Adrenal gland (tissue), 12 donors: ENCODE results near the gene SSC4D. TPM values are rescaled to one million over a fixed set of nuclear protein-coding genes. Genes with fewer than 3 reads are reported as not detected.
A peak's percentile ranks its signal among the peaks of the same experiment; 100 is the strongest.
"Not testable (repeated sequence)": the region's sequence is repeated elsewhere in the genome, so short reads cannot be mapped to it uniquely, and the experiment has no call there.

Source experiments
- DNase-seq, 7 donors: peaks; one replicate each; pipeline ENCODE4 v3.0.0-alpha.2; 2019 to 2020
- H3K27ac ChIP-seq, 5 donors: fragments of 200-600 bp; sonication (generic) in 4 of 5; 1 replicate in 3 of 5; 2 replicates in 2 of 5; pipeline versions ENCODE4 v1.5.1 to v1.8.0; 2016 to 2020; ENCODE audit warnings: mild to moderate bottlenecking in 1 of 5
- H3K27me3 ChIP-seq: fragments of 200-600 bp; 2 replicates; pipeline ENCODE4 v1.8.0; 2021
- H3K36me3 ChIP-seq, 2 donors: fragments of 200-600 bp; replicated peaks in 1 of 2; 1 replicate in 1 of 2; 2 replicates in 1 of 2; pipeline versions ENCODE4 v1.5.1 to v1.8.0; 2018 to 2022
- H3K4me1 ChIP-seq, 2 donors: fragments of 200-600 bp; replicated peaks in 1 of 2; 1 replicate in 1 of 2; 2 replicates in 1 of 2; pipeline versions ENCODE4 v1.5.1 to v1.8.0; 2018 to 2021
- H3K4me3 ChIP-seq, 4 donors: fragments of 200-600 bp; sonication (generic) in 3 of 4; one replicate each; pipeline ENCODE4 v1.5.1; 2016 to 2018
- H3K9me3 ChIP-seq, 3 donors: fragments of 200-600 bp; sonication (generic) in 1 of 3; replicated peaks in 1 of 3; 1 replicate in 2 of 3; 2 replicates in 1 of 3; pipeline versions ENCODE4 v1.5.1 to v1.8.0; 2016 to 2021
- CTCF ChIP-seq, 6 experiments: fragments of 450-650 bp in 4 of 6; fragments of 200-600 bp in 2 of 6; sonication (generic) in 1 of 6; IDR thresholded peaks; 1 replicate in 5 of 6; 2 replicates in 1 of 6; pipeline versions ENCODE4 v1.5.1 to v1.8.0; 2016 to 2021; ENCODE audit warnings: antibody characterized with exemption in 6 of 6, mild to moderate bottlenecking in 2 of 6, moderate library complexity in 1 of 6
- POLR2A ChIP-seq, 2 donors: fragments of 450-650 bp; IDR thresholded peaks; one replicate each; pipeline ENCODE4 v1.6.1; 2017; ENCODE audit warnings: antibody characterized with exemption in 2 of 2, mild to moderate bottlenecking in 2 of 2, moderate library complexity in 1 of 2
- WGBS, 4 donors: extraction: QIAGEN DNeasy Blood & Tissue Kit in 2 of 4; methylation state at CpG; one replicate each; pipeline versions ENCODE4 v1.1.5 to v1.1.7; 2013 to 2017; 5-methylcytosine and 5-hydroxymethylcytosine counted together
- intact Hi-C, 2 donors: fragments of 100-400 bp; cut with DNase I; formaldehyde crosslinking; loops; one replicate each; pipeline versions ENCODE4 v1.14.1 to v1.15.0; 2022 to 2023
- polyA plus RNA-seq, 3 donors: library from polyadenylated mRNA; stranded (reverse); fragments of 200-250 nt in 2 of 3; fragments of 350-450 nt in 1 of 3; fragmentation: Illumina TruSeq in 1 of 3; extraction: RNeasy Lipid Tissue Mini Kit (QIAGEN cat#74804) in 1 of 3; gene quantifications; one replicate each; pipeline ENCODE4 v1.2.3, GENCODE V29; 2013 to 2014
- total RNA-seq, 9 donors: library from RNA; depleted of rRNA in 4 of 9; stranded (reverse); fragments of >200 nt in 4 of 9; fragments of 120-200 nt in 1 of 9; fragmentation: NEBNext Ultra II Directional in 1 of 9; extraction: Animal tissue kit (Norgen Biotek cat#: 25700) in 1 of 9; gene quantifications; one replicate each; pipeline versions ENCODE4 v1.1.0 to v1.2.4, GENCODE V29; 2013 to 2023
- donor health status: healthy with polysubstance abuse.
- donor health status: Bipolar disorder and iron deficiency.
- donor health status: DM: yes; HTN: yes; CAD: no.
- donor health status: DM: no; HTN: no; CAD: no.
- donor health status: DM: no; HTN: no; CAD: no.
- donor health status: DM: yes; HTN: yes; CAD: no.

SSC4D gene
- total and polyA plus RNA-seq, 12 donors = 0.60 to 10.7 (median 2.0) TPM

GRCh38 chr7:76369018-76369417, 40.5 kb downstream of the SSC4D start:
- Histone ChIP-seq H3K4me3 (no peak overlapping the region), H3K9me3 (no peaks in the 10 kb centered on the region), H3K4me1 (peaks cover 17 to 29% of the 10 kb centered on the region in 2 donors), H3K27ac (no peak overlapping the region), H3K27me3 (no peaks in the 10 kb centered on the region), H3K36me3 (no peaks in the 10 kb centered on the region)
- TF ChIP-seq POLR2A (IDR thresholded peaks at IDR 0.05) (no peak), CTCF (IDR thresholded peaks at IDR 0.05) (no peak)
- intact Hi-C loops = no loop called here
- DNase-seq = no peak
- WGBS, 4 donors = 76 to 87% (median 79%) methylated on average over 5 to 6 of the region's 6 CpGs

DNA sequence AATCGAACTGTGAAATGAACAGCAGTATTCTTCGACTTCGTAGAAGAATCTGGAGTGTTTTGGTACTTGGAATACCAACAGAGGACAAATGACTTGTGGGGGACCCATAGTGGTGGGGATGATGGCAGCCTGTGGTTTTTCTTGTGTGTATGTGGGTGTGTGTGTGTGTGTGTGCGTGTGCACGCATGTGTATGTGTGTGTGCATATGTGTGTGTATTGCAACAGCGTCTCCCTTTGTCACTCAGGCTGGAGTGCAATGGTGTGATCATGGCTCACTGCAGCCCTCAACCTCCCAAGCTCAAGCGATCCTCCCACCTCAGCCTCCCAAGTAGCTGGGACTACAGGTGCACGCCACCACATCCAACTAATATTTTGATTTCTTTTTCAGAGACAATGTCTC, 41.3 kb downstream of the SSC4D start:
- peaks cover 15 to 30% of the 10 kb centered on the region in 2 donors for H3K4me1 ChIP-seq
- H3K36me3 ChIP-seq = no peaks in the 10 kb centered on the region
- intact Hi-C loops = no loop called here
- TF ChIP-seq CTCF (IDR thresholded peaks at IDR 0.05) (no peak), POLR2A (IDR thresholded peaks at IDR 0.05) (no peak)
- no peak for DNase-seq
- H3K27ac ChIP-seq = no peak overlapping the region
- no peaks in the 10 kb centered on the region for H3K27me3 ChIP-seq
- H3K9me3 ChIP-seq = no peaks in the 10 kb centered on the region
- 93 to 97% (median 94%) methylated on average over 8 of the region's 8 CpGs for WGBS, 4 donors
- H3K4me3 ChIP-seq = no peak overlapping the region

- Histone ChIP-seq H3K9me3 (no peaks in the 10 kb centered on the region), H3K27me3 (no peaks in the 10 kb centered on the region), H3K4me3 (no peak overlapping the region), H3K36me3 (no peaks in the 10 kb centered on the region), H3K4me1 (peaks cover 11 to 36% of the 10 kb centered on the region in 2 donors), H3K27ac (peak overlapping the region in 4 of 5 donors; percentile 34 to 90 (median 87))
- no peak for TF ChIP-seq POLR2A (IDR thresholded peaks at IDR 0.05)
- no peak for TF ChIP-seq CTCF (IDR thresholded peaks at IDR 0.05)
- WGBS, 4 donors = 43 to 60% (median 49%) methylated on average over 4 of the region's 4 CpGs
- peak in 2 of 7 donors; percentile 35 to 42 for DNase-seq
- intact Hi-C loops = no loop called here
These were observed 45.3 kb downstream of the SSC4D start for GRCh38 chr7:76364198-76364584.

- WGBS, 4 donors = 72 to 80% (median 78%) methylated on average over 3 of the region's 3 CpGs
- H3K36me3 ChIP-seq, H3K27me3 ChIP-seq, intact Hi-C loops, H3K9me3 ChIP-seq, H3K4me3 ChIP-seq, DNase-seq: not testable (repeated sequence)
- Histone ChIP-seq H3K4me1 (peaks cover 11 to 36% of the 10 kb centered on the region in 2 donors), H3K27ac (peak overlapping the region in 4 of 5 donors; percentile 34 to 90 (median 87))
These were observed 45.7 kb downstream of the SSC4D start for GRCh38 chr7:76363754-76364153.

- intact Hi-C loops = loop anchor here in 1 of 2 donors (2.0 kb wide), 1 partner anchor 41 kb away; no protein-coding TSS in a partner anchor
- 71 to 78% (median 78%) methylated on average over 16 to 17 of the region's 17 CpGs for WGBS, 4 donors
These were observed 49.4 kb downstream of the SSC4D start for GRCh38 chr7:76359978-76360638.

More at GRCh38 chr7:76359978-76360638, 49.4 kb downstream of the SSC4D start:
- no peak for TF ChIP-seq POLR2A (IDR thresholded peaks at IDR 0.05)
- TF ChIP-seq CTCF (IDR thresholded peaks at IDR 0.05) = no peak
- DNase-seq = peak in 1 of 7 donors; percentile 23
- H3K4me3 ChIP-seq = no peak overlapping the region
- H3K4me1 ChIP-seq = peaks cover 18 to 46% of the 10 kb centered on the region in 2 donors
- no peaks in the 10 kb centered on the region for H3K36me3 ChIP-seq
- H3K9me3 ChIP-seq = no peaks in the 10 kb centered on the region
- no peaks in the 10 kb centered on the region for H3K27me3 ChIP-seq
- H3K27ac ChIP-seq = peak overlapping the region; percentile 91 to 100 (median 100)
